Esophagus squamous epithelium (tissue), 4 donors: ENCODE results near the gene ATRNL1.

Source experiments
- POLR2A ChIP-seq, 4 donors: fragments of 450-650 bp; IDR thresholded peaks; one replicate each; pipeline ENCODE4 v1.6.1; 2017; ENCODE audit warnings: antibody characterized with exemption in 4 of 4, mild to moderate bottlenecking in 4 of 4, moderate library complexity in 3 of 4
- TF ChIP-seq, protein P1 (sequence below), 6 experiments: fragments of 450-650 bp in 4 of 6; fragments of 200-600 bp in 2 of 6; sonication (generic) in 2 of 6; IDR thresholded peaks; one replicate each; pipeline ENCODE4 v1.5.1; 2016 to 2019; ENCODE audit warnings: antibody characterized with exemption in 6 of 6, mild to moderate bottlenecking in 4 of 6, moderate library complexity in 4 of 6

DNA sequence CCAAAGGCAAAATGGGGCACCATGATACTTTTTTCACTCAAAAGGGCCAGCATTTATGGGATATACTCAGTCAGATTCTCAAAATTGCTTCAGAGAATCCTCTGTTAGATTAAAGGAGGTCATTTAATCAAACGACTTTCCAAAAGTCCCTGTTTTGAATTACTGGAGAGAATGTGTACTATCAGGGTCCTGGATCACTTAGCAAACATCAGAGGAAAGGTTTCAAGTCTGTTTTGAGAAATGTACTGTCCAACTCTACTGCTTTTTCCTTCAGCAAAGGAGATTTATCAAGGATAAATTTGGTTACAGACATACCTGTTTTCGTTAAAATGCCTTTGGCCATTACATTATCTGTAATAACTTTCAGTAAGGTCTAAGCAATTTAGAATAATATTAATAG is 838.9 kb downstream of the ATRNL1 start:
- TF ChIP-seq, protein P1, sequence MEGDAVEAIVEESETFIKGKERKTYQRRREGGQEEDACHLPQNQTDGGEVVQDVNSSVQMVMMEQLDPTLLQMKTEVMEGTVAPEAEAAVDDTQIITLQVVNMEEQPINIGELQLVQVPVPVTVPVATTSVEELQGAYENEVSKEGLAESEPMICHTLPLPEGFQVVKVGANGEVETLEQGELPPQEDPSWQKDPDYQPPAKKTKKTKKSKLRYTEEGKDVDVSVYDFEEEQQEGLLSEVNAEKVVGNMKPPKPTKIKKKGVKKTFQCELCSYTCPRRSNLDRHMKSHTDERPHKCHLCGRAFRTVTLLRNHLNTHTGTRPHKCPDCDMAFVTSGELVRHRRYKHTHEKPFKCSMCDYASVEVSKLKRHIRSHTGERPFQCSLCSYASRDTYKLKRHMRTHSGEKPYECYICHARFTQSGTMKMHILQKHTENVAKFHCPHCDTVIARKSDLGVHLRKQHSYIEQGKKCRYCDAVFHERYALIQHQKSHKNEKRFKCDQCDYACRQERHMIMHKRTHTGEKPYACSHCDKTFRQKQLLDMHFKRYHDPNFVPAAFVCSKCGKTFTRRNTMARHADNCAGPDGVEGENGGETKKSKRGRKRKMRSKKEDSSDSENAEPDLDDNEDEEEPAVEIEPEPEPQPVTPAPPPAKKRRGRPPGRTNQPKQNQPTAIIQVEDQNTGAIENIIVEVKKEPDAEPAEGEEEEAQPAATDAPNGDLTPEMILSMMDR (IDR thresholded peaks at IDR 0.05) = no peak
- TF ChIP-seq POLR2A (IDR thresholded peaks at IDR 0.05) = no peak
